WTC11 (cell line): Measurements from ENCODE around the gene SLC1A3. TPM values are rescaled to one million over a fixed set of nuclear protein-coding genes. Genes with fewer than 3 reads are reported as not detected.
A peak's percentile ranks its signal among the peaks of the same experiment; 100 is the strongest.

Source experiments
- ATAC-seq: fragments of 200-7000 bp; cut with Tn5 transposase; 2 replicates; pipeline ENCODE4 v1.10.0; 2021; ENCODE audit warnings: mild to moderate bottlenecking, moderate library complexity
- CTCF ChIA-PET: fragments of 300-600 bp; sonication (Branson Sonifier 250); formaldehyde crosslinking; loops from one replicate; lab custom pipeline; 2021; ENCODE audit warnings: antibody characterized with exemption; lab: Charles Lee
- POLR2A ChIA-PET: fragments of 350-600 bp; sonication (Branson Sonifier 250); formaldehyde crosslinking; loops from one replicate; lab custom pipeline; 2021; ENCODE audit warnings: antibody characterized with exemption; lab: Charles Lee
- DNase-seq: peaks from one replicate; pipeline ENCODE4 v3.0.0; 2021; ENCODE audit warnings: low spot score
- H3K27ac Mint-ChIP-seq: 2 replicates; pipeline ENCODE4 v1.8.0; 2021; ENCODE audit warnings: mixed read lengths
- H3K27me3 Mint-ChIP-seq: 2 replicates; pipeline ENCODE4 v1.8.0; 2021; ENCODE audit warnings: low read depth, mild to moderate bottlenecking, moderate library complexity, mixed read lengths
- H3K36me3 Mint-ChIP-seq: 2 replicates; pipeline ENCODE4 v1.8.0; 2021; ENCODE audit warnings: mixed read lengths
- H3K4me1 Mint-ChIP-seq: 2 replicates; pipeline ENCODE4 v1.8.0; 2022; ENCODE audit warnings: mixed read lengths
- H3K4me3 Mint-ChIP-seq: 2 replicates; pipeline ENCODE4 v1.8.0; 2021; ENCODE audit warnings: mild to moderate bottlenecking, moderate library complexity, mixed read lengths
- H3K9me3 Mint-ChIP-seq: 2 replicates; pipeline ENCODE4 v1.8.0; 2021; ENCODE audit warnings: mixed read lengths
- CDX4 ChIP-seq: fragments of 250-450 bp; sonication (Bioruptor Pico); IDR thresholded peaks from 2 replicates; pipeline ENCODE4 v1.9.0; 2021; ENCODE audit warnings: moderate library complexity, mild to moderate bottlenecking, inconsistent platforms, borderline replicate concordance
- E2F4 ChIP-seq: sonication (generic); formaldehyde crosslinking; IDR thresholded peaks from 2 replicates; pipeline ENCODE4 v1.8.1; 2022; ENCODE audit warnings: low read depth, mild to moderate bottlenecking, moderate library complexity, missing genetic modification reagents, borderline replicate concordance
- EMX1 ChIP-seq: fragments of 250-450 bp; sonication (Bioruptor Pico); IDR thresholded peaks from 2 replicates; pipeline ENCODE4 v1.8.0; 2021; ENCODE audit warnings: mild to moderate bottlenecking
- ETV6 ChIP-seq: sonication (generic); formaldehyde crosslinking; IDR thresholded peaks from 2 replicates; pipeline ENCODE4 v1.8.1; 2022; ENCODE audit warnings: mild to moderate bottlenecking, missing genetic modification reagents
- FOXK1 ChIP-seq: sonication (generic); formaldehyde crosslinking; IDR thresholded peaks from 2 replicates; pipeline ENCODE4 v1.8.0; 2022; ENCODE audit warnings: mild to moderate bottlenecking, moderate library complexity, missing genetic modification reagents
- IRF1 ChIP-seq: sonication (generic); formaldehyde crosslinking; IDR thresholded peaks from 2 replicates; pipeline ENCODE4 v1.8.0; 2023; ENCODE audit warnings: missing genetic modification reagents
- NFATC4 ChIP-seq: fragments of 250-450 bp; sonication (Bioruptor Pico); IDR thresholded peaks from 2 replicates; pipeline ENCODE4 v1.9.0; 2021; ENCODE audit warnings: mild to moderate bottlenecking
- NFE2L1 ChIP-seq: sonication (generic); formaldehyde crosslinking; IDR thresholded peaks from 2 replicates; pipeline ENCODE4 v1.8.1; 2023; ENCODE audit warnings: missing genetic modification reagents
- NR1H2 ChIP-seq: sonication (generic); formaldehyde crosslinking; IDR thresholded peaks from 2 replicates; pipeline ENCODE4 v1.9.0; 2021; ENCODE audit warnings: mild to moderate bottlenecking, moderate library complexity, missing genetic modification reagents
- NR2C2 ChIP-seq: sonication (generic); formaldehyde crosslinking; IDR thresholded peaks from 2 replicates; pipeline ENCODE4 v1.8.0; 2022; ENCODE audit warnings: mild to moderate bottlenecking, missing genetic modification reagents
- PRRX2 ChIP-seq: fragments of 250-450 bp; sonication (Bioruptor Pico); IDR thresholded peaks from 2 replicates; pipeline ENCODE4 v1.8.0; 2021; ENCODE audit warnings: mild to moderate bottlenecking
- SOX15 ChIP-seq: fragments of 250-450 bp; sonication (Bioruptor Pico); IDR thresholded peaks from 2 replicates; pipeline ENCODE4 v1.9.0; 2021; ENCODE audit warnings: mild to moderate bottlenecking
- TEAD4 ChIP-seq: sonication (generic); formaldehyde crosslinking; IDR thresholded peaks from 2 replicates; pipeline ENCODE4 v1.8.0; 2022; ENCODE audit warnings: mild to moderate bottlenecking, missing genetic modification reagents
- TP53 ChIP-seq: sonication (generic); formaldehyde crosslinking; IDR thresholded peaks from 2 replicates; pipeline ENCODE4 v1.8.1; 2023; ENCODE audit warnings: mild to moderate bottlenecking, missing genetic modification reagents
- ZNF121 ChIP-seq: sonication (generic); formaldehyde crosslinking; IDR thresholded peaks from 2 replicates; pipeline ENCODE4 v1.8.0; 2023; ENCODE audit warnings: missing genetic modification reagents
- ZNF396 ChIP-seq: fragments of 250-450 bp; sonication (Bioruptor Pico); IDR thresholded peaks from 2 replicates; pipeline ENCODE4 v1.8.0; 2021; ENCODE audit warnings: mild to moderate bottlenecking, moderate library complexity, borderline replicate concordance
- ZNF416 ChIP-seq: fragments of 250-450 bp; sonication (Bioruptor Pico); IDR thresholded peaks from 2 replicates; pipeline ENCODE4 v1.9.0; 2021; ENCODE audit warnings: mild to moderate bottlenecking, inconsistent platforms
- ZNF423 ChIP-seq: fragments of 250-450 bp; sonication (Bioruptor Pico); IDR thresholded peaks from 2 replicates; pipeline ENCODE4 v2.1.2; 2022; ENCODE audit warnings: mild to moderate bottlenecking, moderate library complexity
- total RNA-seq: library from RNA; stranded (reverse); gene quantifications from 3 replicates; pipeline ENCODE4 v1.2.3, GENCODE V29; 2021
- TF ChIP-seq, protein P1 (sequence below): sonication (generic); formaldehyde crosslinking; IDR thresholded peaks from 2 replicates; pipeline ENCODE4 v1.8.1; 2023; ENCODE audit warnings: mild to moderate bottlenecking, moderate library complexity, missing genetic modification reagents
- TF ChIP-seq, protein P2 (sequence below): fragments of 200-600 bp; IDR thresholded peaks from 2 replicates; pipeline ENCODE4 v1.8.0; 2022; ENCODE audit warnings: antibody characterized with exemption
- TF ChIP-seq, protein P3 (sequence below): sonication (generic); formaldehyde crosslinking; IDR thresholded peaks from 2 replicates; pipeline ENCODE4 v1.8.1; 2023; ENCODE audit warnings: mild to moderate bottlenecking, missing genetic modification reagents, moderate library complexity
- TF ChIP-seq, protein P4 (sequence below): fragments of 250-450 bp; sonication (Bioruptor Pico); IDR thresholded peaks from 2 replicates; pipeline ENCODE4 v1.9.0; 2021; ENCODE audit warnings: mild to moderate bottlenecking

SLC1A3 gene
- total RNA-seq, 1 experiment from 2014 or later: 77.9 TPM

GRCh38 chr5:36638056-36638455, 31.6 kb downstream of the SLC1A3 start (continued):
- TF ChIP-seq CDX4 (CRISPR knock-in tag): no peak
- TF ChIP-seq ZNF416 (CRISPR knock-in tag): no peak
- TF ChIP-seq, protein P1, sequence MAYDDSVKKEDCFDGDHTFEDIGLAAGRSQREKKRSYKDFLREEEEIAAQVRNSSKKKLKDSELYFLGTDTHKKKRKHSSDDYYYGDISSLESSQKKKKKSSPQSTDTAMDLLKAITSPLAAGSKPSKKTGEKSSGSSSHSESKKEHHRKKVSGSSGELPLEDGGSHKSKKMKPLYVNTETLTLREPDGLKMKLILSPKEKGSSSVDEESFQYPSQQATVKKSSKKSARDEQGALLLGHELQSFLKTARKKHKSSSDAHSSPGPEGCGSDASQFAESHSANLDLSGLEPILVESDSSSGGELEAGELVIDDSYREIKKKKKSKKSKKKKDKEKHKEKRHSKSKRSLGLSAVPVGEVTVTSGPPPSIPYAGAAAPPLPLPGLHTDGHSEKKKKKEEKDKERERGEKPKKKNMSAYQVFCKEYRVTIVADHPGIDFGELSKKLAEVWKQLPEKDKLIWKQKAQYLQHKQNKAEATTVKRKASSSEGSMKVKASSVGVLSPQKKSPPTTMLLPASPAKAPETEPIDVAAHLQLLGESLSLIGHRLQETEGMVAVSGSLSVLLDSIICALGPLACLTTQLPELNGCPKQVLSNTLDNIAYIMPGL: no peak
- TF ChIP-seq NR1H2: no peak
- no peak for TF ChIP-seq E2F4 (CRISPR knock-in tag)
- no peak for TF ChIP-seq TP53
- no peak for TF ChIP-seq NFE2L1 (CRISPR knock-in tag)
- TF ChIP-seq PRRX2 (CRISPR knock-in tag): no peak
- TF ChIP-seq, all 79 proteins: peak for 0

GRCh38 chr5:36640949-36641348, 34.5 kb downstream of the SLC1A3 start:
- H3K9me3 Mint-ChIP-seq: no peaks in the 10 kb centered on the region
- TF ChIP-seq, protein P2, sequence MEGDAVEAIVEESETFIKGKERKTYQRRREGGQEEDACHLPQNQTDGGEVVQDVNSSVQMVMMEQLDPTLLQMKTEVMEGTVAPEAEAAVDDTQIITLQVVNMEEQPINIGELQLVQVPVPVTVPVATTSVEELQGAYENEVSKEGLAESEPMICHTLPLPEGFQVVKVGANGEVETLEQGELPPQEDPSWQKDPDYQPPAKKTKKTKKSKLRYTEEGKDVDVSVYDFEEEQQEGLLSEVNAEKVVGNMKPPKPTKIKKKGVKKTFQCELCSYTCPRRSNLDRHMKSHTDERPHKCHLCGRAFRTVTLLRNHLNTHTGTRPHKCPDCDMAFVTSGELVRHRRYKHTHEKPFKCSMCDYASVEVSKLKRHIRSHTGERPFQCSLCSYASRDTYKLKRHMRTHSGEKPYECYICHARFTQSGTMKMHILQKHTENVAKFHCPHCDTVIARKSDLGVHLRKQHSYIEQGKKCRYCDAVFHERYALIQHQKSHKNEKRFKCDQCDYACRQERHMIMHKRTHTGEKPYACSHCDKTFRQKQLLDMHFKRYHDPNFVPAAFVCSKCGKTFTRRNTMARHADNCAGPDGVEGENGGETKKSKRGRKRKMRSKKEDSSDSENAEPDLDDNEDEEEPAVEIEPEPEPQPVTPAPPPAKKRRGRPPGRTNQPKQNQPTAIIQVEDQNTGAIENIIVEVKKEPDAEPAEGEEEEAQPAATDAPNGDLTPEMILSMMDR: no peak
- TF ChIP-seq TEAD4 (CRISPR knock-in tag) (no peak), ZNF121 (CRISPR knock-in tag) (no peak), EMX1 (CRISPR knock-in tag) (no peak), SOX15 (CRISPR knock-in tag) (no peak), IRF1 (CRISPR knock-in tag) (no peak), NR2C2 (CRISPR knock-in tag) (no peak)
- TF ChIP-seq, protein P3, sequence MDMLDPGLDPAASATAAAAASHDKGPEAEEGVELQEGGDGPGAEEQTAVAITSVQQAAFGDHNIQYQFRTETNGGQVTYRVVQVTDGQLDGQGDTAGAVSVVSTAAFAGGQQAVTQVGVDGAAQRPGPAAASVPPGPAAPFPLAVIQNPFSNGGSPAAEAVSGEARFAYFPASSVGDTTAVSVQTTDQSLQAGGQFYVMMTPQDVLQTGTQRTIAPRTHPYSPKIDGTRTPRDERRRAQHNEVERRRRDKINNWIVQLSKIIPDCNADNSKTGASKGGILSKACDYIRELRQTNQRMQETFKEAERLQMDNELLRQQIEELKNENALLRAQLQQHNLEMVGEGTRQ: no peak
- TF ChIP-seq, protein P4, sequence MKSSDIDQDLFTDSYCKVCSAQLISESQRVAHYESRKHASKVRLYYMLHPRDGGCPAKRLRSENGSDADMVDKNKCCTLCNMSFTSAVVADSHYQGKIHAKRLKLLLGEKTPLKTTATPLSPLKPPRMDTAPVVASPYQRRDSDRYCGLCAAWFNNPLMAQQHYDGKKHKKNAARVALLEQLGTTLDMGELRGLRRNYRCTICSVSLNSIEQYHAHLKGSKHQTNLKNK: no peak
- no peaks in the 10 kb centered on the region for H3K27me3 Mint-ChIP-seq
- no peak overlapping the region for H3K4me3 Mint-ChIP-seq
- CTCF ChIA-PET: interaction anchor here (1.2 kb wide), 1 partner anchor 55 kb away, joined by 3 read pairs; no protein-coding TSS in a partner anchor
- peaks cover 30% of the 10 kb centered on the region for H3K36me3 Mint-ChIP-seq
- DNase-seq (no peak), ATAC-seq (no peak)
- peak overlapping the region; percentile 11; the same call in 1 of the 2 replicates for H3K27ac Mint-ChIP-seq
- H3K4me1 Mint-ChIP-seq: peaks cover under 1% of the 10 kb centered on the region; the same call in 1 of the 2 replicates
- POLR2A ChIA-PET: no interaction called here

- TF ChIP-seq ZNF396 (CRISPR knock-in tag): no peak
- no peak for TF ChIP-seq ZNF423 (CRISPR knock-in tag)
- TF ChIP-seq ETV6 (CRISPR knock-in tag): no peak
- TF ChIP-seq FOXK1 (CRISPR knock-in tag): no peak
- TF ChIP-seq ZNF121 (CRISPR knock-in tag): no peak
- TF ChIP-seq, protein P4: no peak
- TF ChIP-seq NFATC4 (CRISPR knock-in tag): no peak
- H3K4me3 Mint-ChIP-seq: no peak overlapping the region
- no peak for ATAC-seq
- H3K4me1 Mint-ChIP-seq: peaks cover 3% of the 10 kb centered on the region
- H3K27me3 Mint-ChIP-seq: no peaks in the 10 kb centered on the region
- no peaks in the 10 kb centered on the region for H3K9me3 Mint-ChIP-seq
- ChIA-PET POLR2A (no interaction called here), CTCF (interaction anchor here (1.2 kb wide), 1 partner anchor 55 kb away, joined by 3 read pairs; no protein-coding TSS in a partner anchor)
- no peak overlapping the region for H3K27ac Mint-ChIP-seq
- H3K36me3 Mint-ChIP-seq: peaks cover 27% of the 10 kb centered on the region
- DNase-seq: no peak
Observed at GRCh38 chr5:36641431-36641830, 35.0 kb downstream of the SLC1A3 start.
